8988T (cell line): ENCODE measurements around the gene GNG11.
"Not testable (repeated sequence)": the region's sequence is repeated elsewhere in the genome, so short reads cannot be mapped to it uniquely, and the experiment has no call there.

Experiments
- DNase-seq: peaks from one replicate; pipeline ENCODE4 v3.0.0; 2011

Gene GNG11

DNA sequence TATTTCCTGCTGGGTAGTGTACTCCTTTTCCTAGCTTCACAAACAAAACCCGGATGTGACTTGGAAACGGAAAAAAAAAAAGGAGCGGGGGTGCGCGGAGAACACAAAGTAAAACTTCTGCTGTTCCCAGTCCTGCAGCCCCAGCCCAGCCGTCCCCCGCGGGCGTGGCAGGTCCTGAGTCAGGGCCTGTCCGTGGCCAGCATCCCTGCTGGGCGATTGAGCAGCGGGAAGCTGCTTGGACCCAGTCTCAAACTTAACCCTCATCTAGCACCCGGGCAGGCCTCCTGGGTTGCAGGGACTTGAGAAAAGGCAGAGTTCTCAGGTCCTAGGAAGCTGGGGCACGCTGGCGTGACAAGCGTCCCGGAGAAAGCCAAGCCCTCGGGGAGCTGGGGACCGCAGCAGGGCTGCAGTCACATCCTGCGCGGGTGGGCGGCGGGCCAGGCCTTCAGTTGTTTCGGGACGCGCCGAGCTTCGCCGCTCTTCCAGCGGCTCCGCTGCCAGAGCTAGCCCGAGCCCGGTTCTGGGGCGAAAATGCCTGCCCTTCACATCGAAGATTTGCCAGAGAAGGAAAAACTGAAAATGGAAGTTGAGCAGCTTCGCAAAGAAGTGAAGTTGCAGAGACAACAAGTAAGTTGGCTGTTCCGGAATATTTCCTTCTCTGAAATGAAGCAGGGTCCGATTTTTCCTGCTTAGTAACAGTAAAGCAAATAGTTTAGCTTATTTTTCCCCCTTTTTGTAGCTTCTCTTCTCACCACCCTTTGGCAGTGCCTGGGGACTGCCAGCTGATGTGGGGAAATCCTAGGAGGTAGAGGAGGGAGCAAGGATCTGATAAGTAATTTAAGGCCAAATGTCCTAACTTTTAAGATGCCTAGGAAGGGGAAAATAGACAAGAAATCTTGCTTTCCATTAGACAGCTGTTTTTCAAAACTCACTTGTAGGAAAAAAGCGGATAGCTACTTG is at the start of gene GNG11:
GNG11 (plus strand) TSS at position 129 of the 960 bp plus-strand sequence; CDS start at position 532, 403 bp downstream.
- DNase-seq: no peak

DNA sequence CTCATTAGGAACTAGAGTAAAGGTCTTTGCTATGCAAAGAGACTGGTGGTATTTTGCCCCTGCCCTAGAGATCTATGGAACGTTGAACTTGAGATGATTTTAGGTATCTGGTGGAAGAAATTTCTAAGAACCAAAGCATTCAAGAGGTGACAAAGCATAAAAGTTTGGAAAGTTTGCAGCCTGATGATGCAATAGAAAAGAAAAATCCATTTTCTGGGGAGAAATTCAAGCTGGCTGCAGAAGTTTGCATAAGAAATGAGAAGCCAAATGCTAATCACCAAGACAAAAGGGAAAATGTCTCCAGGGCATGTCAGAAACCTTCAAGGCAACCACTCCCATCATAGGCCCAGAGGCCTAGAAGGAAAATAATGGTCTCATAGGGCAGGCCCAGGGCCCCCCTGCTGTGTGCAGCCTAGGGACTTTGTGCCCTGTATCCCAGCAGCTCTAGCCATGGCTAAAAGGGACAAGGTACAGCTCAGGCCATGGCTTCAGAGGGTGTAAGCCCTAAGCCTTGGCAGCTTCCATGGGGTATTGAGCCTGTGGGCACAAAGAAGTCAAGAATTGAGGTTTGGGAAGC is 47.4 kb upstream of the GNG11 start:
- no peak for DNase-seq

DNA sequence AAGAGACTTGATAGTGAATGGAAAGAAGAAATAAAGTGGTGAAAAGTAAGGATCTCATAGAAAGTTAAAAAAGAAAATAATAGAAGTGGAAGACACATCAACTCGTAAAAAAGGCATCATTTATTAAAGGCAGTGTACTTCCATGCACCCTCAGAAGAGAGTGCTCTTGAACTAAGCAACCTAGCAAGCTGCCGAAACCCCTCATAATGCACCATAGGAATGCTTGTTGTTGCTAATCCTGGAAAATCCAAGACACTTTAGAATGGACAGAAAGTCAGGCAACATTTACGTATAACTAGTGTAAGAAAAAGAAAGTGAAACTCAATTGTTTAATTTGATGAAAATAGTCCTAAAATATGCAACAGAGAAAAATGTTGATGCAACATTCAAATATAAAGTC is 43.8 kb upstream of the GNG11 start:
- DNase-seq: no peak

DNA sequence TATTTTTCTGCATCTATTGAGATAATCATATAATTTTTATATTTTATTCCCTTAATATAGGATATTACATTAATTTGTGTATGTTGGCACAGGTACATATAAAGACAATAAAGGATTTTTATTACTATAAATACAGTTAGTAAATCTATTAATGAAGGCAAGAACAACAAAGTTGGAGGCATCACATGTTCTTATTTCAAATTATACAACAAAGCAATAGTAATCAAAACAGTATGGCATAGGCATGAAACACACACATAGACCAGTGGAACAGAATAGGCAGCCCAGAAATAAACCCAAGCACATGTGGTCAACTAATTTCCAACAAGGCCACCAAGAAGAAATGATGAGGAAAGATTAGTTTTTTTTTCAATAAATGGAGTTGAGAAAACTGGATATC is 42.2 kb upstream of the GNG11 start:
- no peak for DNase-seq

DNA sequence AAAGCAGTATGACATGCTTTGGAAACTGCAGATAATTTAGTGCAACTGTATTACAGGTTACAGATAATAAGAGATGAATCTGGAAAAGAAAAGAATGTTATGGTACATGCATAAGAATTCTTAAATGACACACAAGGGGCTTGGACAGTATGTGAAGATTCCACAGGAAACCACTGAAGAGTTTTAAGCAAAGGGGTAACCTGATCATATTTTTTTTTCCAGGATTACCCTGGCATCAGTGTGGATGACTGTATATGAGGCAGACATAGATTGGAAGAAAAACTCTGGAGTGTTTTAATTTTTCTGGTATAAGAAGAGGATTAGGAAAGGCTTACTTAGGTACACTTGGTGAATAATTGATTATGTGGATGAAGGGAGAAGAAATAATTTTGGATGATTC is 39.1 kb upstream of the GNG11 start:
- DNase-seq: no peak

DNA sequence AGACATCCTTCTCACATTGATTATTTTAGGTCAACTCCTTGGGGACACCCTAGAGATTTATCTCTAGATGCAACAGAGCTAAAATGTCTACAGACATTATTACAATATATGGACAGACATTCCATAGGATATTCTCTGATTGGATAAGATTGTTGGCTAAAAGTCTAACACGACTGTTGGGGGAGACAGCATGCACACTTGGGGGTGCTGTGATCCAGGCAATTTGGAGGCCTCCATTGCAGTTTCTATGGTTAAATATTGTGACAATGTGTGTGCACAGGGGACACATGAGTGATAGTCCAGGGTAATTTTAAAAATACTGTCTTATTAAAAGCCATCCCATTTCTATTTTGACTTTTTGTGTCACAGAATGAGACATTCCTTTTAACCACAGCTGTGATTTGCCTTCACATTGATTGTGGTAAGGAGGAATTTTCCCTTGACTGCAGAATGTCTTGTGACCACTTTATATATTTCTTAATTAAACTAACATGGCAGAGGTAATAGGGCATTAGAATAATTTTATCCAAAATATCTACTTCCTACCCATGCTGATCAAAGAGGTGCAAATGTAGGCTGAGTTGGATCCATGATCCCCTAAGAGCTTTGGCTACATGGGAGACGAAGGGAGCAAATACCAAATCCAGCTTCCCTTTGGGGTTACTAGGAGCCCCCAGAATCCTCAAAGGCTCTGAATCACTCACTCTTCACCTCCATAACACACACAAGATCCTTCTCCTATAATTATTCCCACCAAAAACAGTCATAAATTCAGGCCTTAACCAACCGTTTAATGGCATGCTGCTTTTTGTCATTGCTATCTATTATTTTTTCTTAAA is 38.2 kb upstream of the GNG11 start:
- DNase-seq: no peak

DNA sequence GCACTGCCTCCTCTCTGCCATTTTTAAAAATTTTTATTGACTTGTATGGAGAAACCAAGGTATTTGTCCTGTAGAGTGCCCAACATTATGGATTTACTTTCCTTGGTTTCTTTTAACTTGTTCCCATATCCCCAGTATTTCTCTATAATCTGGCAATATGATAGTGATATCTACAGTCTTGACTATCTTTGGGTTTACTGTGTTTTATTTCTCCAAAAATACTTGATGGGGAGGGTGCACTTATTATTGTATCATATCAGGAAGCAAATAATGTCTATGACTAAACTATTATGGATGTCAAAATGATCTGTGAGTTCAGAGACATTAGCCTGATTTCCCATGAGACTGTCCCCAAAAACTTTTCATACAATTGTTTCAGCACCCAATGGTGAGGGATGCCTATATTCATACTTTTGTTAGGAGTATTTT is 37.6 kb upstream of the GNG11 start:
- no peak for DNase-seq

DNA sequence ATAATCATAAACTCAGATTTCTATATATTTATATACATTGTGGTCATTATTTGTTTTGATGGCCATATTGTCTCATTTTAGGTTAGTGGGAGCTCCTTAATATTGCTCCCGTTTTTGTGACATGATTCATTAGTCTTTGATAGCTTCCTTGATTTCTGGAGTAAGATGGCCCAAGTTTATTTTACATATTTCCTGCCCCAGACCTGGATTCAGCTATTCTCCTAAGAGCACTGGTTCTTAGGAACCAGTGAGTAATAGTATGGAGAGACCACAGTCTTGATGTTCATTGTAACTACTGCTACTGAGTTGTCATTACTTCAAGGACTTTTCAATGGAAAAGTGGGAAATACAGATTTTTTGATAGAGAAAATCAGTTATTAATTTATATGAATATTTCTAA is 37.0 kb upstream of the GNG11 start:
- no peak for DNase-seq

DNA sequence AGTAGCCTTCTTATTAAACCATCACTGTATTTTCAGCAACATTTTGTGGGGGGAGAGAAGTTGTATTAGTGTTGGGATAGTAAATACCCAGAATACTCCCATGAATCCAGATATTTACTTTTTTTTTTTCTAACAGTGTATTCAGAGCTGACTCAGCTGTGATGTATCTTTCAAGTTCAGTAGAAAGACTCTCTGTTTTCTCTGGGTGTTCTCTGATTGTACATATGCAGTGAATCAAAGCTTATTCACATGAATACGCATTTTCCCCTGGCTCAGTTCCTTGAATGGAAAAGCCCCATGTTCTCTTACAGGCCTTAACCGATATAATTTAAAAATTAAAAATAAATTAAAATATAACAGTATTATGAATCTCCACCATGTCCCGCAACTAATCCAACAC is 32.3 kb upstream of the GNG11 start:
- no peak for DNase-seq

DNA sequence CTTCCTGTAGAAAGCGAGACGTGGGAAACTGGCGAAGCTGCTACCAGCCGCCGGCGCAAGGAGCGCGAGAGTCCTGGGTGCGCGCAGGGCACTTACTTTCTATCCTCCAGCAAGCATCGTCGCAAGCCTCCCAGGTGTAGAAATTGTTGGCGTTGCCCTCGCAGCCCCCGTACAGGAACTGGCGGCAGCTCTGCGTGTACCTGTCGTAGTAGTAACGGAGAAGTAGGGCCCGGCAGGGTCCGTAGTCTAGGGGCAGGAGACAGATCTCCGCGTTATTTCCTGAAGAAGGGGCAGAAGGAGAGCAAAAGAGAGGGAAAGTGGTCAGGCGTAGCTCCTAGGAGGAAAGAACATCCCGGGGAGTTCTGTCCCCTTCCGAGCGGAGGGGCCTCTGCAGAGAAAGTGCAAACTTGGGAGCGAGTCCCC is 31.5 kb upstream of the GNG11 start:
- DNase-seq: no peak

DNA sequence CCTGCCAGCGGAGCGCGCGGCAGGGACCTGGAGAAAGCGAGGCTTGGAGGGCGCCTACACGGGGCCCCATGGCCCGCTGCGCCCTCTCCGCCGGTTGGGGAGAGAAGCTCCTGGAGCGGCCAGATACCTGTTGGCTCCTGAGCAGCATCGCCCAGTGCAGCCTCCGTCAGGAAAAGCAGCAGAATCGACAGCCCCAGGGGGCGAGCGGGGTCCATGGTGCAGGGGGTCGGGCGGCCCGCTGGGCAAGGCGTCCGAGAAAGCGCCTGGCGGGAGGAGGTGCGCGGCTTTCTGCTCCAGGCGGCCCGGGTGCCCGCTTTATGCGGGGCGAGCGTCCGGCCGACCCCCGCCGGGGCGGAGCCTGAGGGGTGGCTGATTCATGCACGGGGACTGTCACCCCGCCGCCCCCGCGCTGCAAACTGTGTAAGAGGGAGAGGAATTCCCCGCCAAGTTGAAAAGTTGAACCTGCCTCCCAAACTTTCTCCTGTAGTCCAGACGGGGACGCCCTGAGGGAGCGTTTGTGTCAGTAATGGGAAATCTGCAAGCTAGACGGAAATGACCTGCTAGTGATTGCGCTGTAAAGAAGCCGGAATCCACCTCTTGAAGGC is 31.0 kb upstream of the GNG11 start, which contains the start of gene TFPI2:
TFPI2 (minus strand) TSS at position 290 of the 605 bp plus-strand sequence; CDS start at position 215, 75 bp downstream.
- no peak for DNase-seq

DNA sequence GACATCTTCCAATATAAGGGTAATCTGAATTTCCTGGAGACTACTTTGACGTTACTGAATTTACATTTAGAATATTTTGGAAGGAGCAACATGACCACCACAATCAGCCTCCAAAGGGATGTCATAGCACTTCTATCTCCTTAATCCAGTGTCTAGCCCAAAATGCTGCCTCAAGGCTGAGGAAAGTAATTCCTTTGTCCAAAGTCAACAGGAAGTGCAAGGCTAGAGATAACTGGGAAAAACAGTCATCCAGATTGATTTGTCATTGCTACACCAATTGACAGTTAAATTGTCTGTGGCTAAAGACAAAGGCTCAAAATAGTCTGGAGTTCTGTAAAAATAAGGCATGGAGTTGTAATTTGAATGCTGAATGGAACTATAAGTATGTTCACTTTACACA is 27.1 kb upstream of the GNG11 start:
- DNase-seq: no peak

DNA sequence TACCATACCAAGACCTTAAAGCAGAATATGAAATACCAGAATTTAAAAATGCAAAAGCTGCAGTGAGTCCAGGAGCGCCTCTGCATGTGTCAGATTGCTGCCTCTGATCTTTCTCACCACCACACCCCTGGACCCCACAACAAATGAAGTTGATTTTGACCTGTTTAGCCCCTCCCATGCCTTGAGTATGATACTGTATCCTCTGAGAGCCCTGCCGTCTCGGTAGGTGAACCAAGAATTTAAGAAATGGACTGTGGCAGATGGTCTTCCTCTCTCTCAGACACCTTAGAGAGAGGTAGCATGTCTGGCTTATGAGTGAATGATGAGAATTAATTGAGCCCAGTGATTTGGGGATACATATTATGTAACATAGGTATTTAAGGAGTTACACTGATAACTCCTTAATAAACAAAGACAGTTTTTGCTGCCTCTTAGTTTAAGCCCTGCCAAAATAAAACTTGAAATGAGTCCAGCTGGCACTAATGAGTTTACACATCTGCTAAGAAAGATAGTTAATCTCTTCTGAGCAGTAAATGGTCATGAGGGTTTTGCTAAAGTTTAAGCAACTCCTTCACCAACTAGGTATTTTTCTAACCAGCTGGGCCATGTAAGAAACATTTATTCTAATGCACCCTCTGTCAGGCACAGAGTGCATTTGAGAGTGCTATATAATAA is 26.4 kb upstream of the GNG11 start:
- no peak for DNase-seq

DNA sequence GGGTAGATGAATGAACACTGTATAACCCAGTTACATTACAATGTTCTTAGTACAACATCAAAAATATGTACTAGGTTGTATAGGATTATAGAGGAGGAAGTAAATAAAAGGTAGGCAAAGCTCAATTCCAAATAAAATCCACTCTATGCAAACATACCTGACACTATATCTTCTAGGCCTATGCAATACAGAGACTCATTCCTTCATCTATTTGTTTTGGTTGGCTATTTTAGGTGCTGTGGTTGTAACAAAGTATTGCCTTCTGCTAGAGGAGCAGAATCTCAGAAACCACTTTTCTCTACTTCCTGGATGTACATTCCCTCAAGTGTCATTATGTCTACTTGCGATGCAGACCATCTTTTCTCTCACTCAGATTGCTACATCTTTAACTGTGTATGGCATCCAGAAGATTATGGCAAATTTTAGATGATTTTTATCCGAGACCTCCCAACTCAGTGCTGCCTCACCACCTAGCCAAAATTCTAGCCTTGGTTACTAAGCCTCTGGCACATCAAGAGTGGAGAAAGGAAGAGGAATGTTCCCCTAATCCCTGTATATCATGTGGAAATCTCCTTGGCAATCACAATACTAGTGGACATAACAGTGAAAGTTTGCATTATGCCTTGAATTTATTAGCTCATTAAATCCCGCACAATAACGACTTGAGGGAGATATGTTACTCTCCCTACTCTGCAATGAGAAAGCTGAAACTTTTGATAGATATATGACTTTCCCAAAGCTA is 25.5 kb upstream of the GNG11 start:
- no peak for DNase-seq

DNA sequence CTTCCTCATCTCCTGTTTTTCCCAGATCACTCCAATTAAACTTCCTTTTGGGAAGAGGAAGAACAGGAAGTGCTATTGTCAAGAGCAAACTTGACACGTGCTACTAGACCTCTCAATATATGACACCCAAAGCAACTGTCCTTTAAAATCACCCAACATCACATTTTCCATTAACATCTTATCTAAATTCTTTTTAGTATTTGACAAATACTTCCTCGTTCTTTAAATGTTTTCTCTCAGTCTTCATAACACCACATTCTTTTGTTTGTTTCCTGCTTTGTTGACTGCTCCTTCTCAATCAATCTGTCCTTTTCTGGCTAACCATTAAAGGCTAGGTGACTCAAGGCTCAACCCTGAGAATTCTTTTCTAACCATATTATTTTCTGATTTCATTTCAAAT is 23.9 kb upstream of the GNG11 start:
- no peak for DNase-seq

DNA sequence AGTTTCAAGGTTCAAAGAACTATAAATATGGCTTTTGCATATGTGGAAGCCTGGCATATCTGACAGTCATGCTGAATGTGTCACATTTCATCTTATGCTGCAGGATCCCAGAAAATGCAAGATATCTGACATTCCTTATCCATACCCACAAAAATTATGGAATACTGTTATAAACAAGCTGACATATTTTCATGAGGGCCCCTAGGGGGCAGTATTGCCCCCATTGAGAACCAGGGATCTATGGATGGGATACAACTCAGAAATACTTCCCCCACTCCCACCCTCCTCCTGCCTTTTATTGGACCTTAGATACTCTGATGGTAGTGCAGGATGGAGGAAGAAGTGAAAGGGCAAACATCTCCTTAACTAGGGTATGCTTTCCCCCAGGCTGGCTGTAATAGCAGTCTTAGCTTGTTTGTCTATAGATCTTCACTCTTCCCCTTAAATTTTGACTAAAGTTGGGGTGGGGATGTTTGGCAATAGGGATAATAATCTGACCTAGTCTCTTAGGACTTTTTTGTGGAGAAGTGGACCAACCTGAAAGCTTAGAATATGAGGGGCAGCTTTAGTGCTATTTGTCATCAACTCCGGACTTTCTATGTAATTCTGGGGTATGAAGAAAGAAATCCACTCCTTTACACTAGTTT is 18.6 kb upstream of the GNG11 start:
- no peak for DNase-seq

DNA sequence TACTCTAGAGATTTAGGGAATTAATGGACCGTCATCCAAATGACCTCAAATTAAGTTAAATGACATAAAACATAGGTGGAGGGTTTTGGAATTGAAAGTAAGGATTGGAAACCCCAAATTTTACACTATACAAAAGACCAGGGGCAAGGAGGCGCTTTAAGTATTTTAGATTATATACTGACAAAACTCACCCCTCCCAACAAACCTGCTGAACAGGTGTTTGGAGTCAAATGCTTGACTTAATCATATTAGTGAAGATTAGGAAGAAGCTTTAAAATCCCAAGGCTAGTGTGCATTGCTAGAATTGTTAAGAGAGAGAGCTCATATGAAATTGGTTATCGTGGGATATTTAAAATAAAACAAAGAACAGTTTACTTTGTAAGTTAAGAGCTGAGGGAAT is 15.3 kb upstream of the GNG11 start, which contains the start of gene GNGT1:
GNGT1 (plus strand) TSS at position 301 of the 400 bp plus-strand sequence. CDS start 180 bp downstream, outside the sequence.
- DNase-seq: no peak

DNA sequence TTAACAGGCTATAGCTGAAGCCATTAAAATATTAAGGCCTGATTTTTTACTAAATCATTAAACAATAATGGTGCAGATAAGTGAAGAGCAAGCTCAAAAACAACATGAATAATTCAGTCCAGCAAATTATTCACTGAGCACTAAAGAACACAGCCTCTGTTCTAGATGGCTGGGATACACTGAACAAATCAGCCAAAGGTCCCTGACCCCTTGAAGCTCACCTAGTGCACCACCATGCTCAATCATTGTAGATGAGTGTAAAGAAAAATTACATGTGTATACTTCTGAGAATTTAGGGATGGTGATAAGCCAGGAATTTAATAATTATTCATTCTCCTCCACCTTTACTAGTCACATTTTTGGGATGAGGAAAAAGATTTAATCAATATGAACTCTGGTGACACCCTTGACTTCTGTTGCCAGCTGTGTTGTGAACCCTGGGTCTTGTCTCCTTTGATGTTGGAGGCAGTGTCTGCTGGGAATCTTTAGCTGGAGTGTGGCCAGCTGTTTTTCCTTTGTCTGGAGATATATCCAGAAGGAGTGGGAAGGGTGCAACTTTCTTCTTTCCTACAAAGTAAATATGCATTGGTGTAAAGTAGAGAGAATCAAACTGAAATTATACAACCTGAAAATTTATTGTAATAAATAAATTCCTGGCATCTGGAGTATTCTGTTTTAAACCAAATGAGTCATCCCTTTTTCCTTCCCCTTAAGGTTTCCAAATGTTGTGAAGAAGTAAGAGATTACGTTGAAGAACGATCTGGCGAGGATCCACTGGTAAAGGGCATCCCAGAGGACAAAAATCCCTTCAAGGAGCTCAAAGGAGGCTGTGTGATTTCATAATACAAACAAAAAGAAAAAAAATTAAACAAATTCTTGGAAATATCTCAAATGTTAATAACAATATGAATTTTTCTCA is 11.2 kb upstream of the GNG11 start:
- DNase-seq: no peak

DNA sequence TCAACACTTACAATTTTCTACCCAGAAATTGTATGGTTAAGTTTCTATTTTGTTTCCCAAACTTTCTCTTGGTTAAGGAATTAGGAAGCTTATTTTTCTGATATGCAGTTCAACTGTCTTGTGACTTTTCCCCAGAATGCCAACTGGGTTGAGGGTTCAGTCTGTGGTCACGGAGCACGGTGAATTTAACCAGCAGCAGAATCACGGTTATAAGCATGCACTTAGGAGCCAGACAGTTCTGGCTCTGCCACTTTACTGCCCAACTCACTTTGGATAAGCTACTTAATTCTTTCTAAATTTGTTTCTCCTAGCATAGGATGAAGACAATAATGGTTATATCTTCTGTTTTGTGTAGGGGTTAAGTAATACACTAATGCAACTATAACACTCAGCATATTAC is 10.3 kb upstream of the GNG11 start:
- not testable (repeated sequence) for DNase-seq

DNA sequence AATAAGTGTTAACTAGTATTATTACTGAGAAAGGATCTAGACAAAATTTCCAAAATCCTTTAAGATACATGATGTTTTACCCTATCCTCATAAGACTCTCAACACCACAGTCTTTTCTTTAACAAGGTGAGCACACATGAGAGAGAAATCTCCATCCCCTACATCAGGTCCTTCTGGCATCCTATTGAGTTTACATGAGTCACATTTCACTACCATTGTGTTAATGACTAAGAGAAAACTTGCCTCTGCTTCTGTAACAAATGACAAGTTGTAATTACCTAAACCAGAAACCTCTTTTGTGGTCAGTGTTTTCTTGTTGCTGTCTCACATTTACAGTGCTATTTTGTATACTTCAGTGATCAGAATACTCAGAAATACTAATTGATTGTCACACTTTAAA is 9.9 kb upstream of the GNG11 start:
- not testable (repeated sequence) for DNase-seq
